HepG2 (cell line): Measurements from ENCODE around the gene ANKS3. TPM values are rescaled to one million over a fixed set of nuclear protein-coding genes. Genes with fewer than 3 reads are reported as not detected.

Experiments
- CTCF ChIP-seq: sonication (generic); formaldehyde crosslinking; IDR thresholded peaks from 2 replicates; pipeline ENCODE4 v1.5.0; 2020; ENCODE audit warnings: mild to moderate bottlenecking, missing genetic modification reagents, moderate library complexity
- ETS1 ChIP-seq: sonication (generic); formaldehyde crosslinking; IDR thresholded peaks from 2 replicates; pipeline ENCODE4 v1.4.0; 2020; ENCODE audit warnings: missing genetic modification reagents
- HOXA3 ChIP-seq: sonication (generic); formaldehyde crosslinking; IDR thresholded peaks from 2 replicates; pipeline ENCODE4 v1.5.0; 2020; ENCODE audit warnings: missing genetic modification reagents
- IKZF5 ChIP-seq: IDR thresholded peaks from 2 replicates; pipeline ENCODE4 v1.6.1; 2018; ENCODE audit warnings: missing genetic modification reagents, mild to moderate bottlenecking, missing compliant biosample characterization
- JUN ChIP-seq: sonication (generic); formaldehyde crosslinking; IDR thresholded peaks from 2 replicates; pipeline ENCODE4 v1.4.0; 2020; ENCODE audit warnings: mild to moderate bottlenecking, missing genetic modification reagents
- MNT ChIP-seq: fragments of 450-650 bp; IDR thresholded peaks from 2 replicates; pipeline ENCODE4 v1.6.1; 2016
- STAT6 ChIP-seq: sonication (generic); formaldehyde crosslinking; IDR thresholded peaks from 2 replicates; pipeline ENCODE4 v1.4.0; 2020; ENCODE audit warnings: missing genetic modification reagents, mild to moderate bottlenecking, borderline replicate concordance
- THAP7 ChIP-seq: sonication (generic); formaldehyde crosslinking; IDR thresholded peaks from 2 replicates; pipeline ENCODE4 v1.8.1; 2023; ENCODE audit warnings: mild to moderate bottlenecking, missing genetic modification reagents
- ZNF20 ChIP-seq: sonication (generic); formaldehyde crosslinking; IDR thresholded peaks from 2 replicates; pipeline ENCODE4 v1.4.0; 2020; ENCODE audit warnings: mild to moderate bottlenecking, moderate library complexity, missing genetic modification reagents
- ZNF687 ChIP-seq: sonication (generic); formaldehyde crosslinking; IDR thresholded peaks from 2 replicates; pipeline ENCODE4 v1.5.1; 2020; ENCODE audit warnings: mild to moderate bottlenecking, missing genetic modification reagents, moderate library complexity
- ZNF691 ChIP-seq: sonication (generic); formaldehyde crosslinking; IDR thresholded peaks from 2 replicates; pipeline ENCODE4 v1.4.0; 2020; ENCODE audit warnings: missing genetic modification reagents, low read depth, mild to moderate bottlenecking, borderline replicate concordance
- ZNF891 ChIP-seq: sonication (generic); formaldehyde crosslinking; IDR thresholded peaks from 2 replicates; pipeline ENCODE4 v1.5.0; 2020; ENCODE audit warnings: mild to moderate bottlenecking, missing genetic modification reagents
- polyA plus RNA-seq, 8 experiments: library from polyadenylated mRNA; depleted of rRNA in 3 of 8; stranded (reverse) in 7 of 8; unstranded in 1 of 8; fragments of >200 nt; fragmentation: Illumina TruSeq in 4 of 8; extraction: Trizol in 4 of 8; gene quantifications; 2 replicates each; pipeline versions ENCODE4 v1.2.1 to v1.2.3, GENCODE V29; 2011 to 2016; ENCODE audit warnings: low read depth in 4 of 8, missing spikeins in 1 of 8, mixed read lengths in 1 of 8; ENCODE audit not compliant: insufficient read depth in 1 of 8
- total RNA-seq, 5 experiments: library from RNA; depleted of rRNA; stranded (reverse); fragments of >200 nt; fragmentation: Illumina TruSeq; extraction: Trizol; gene quantifications; 2 replicates each; pipeline ENCODE4 v1.2.3, GENCODE V29; 2016; ENCODE audit warnings: low read depth in 1 of 5

ANKS3 gene
- total and polyA plus RNA-seq, 2 of the 13 experiments (the other 11 are each of a cell fraction or from before 2014, with no cell fraction given), result 11.4 to 15.9 TPM

GRCh38 chr16:4765511-4766474, 31.7 kb upstream of the ANKS3 start (continued):
- no peak for TF ChIP-seq CTCF
- no peak for TF ChIP-seq ZNF20 (CRISPR knock-in tag)
- TF ChIP-seq HOXA3 (CRISPR knock-in tag), result peak; percentile 45; the same call in 1 of the 2 replicates
- TF ChIP-seq ZNF691 (CRISPR knock-in tag), result no peak
- TF ChIP-seq MNT, result peak; percentile 72
- peak; percentile 71 for TF ChIP-seq ZNF687 (CRISPR knock-in tag)
- no peak for TF ChIP-seq STAT6
- TF ChIP-seq IKZF5 (CRISPR knock-in tag), result no peak
- no peak for TF ChIP-seq ETS1 (CRISPR knock-in tag)
- no peak for TF ChIP-seq THAP7 (CRISPR knock-in tag)
- no peak for TF ChIP-seq ZNF891 (CRISPR knock-in tag)
- TF ChIP-seq JUN (CRISPR knock-in tag), result no peak
